Kidney (tissue), 14 donors: ENCODE results near the gene LSM14A. TPM values are rescaled to one million over a fixed set of nuclear protein-coding genes. Genes with fewer than 3 reads are reported as not detected.
A peak's percentile ranks its signal among the peaks of the same experiment; 100 is the strongest.

Experiments used
- DNase-seq, 5 donors: peaks; one replicate each; pipeline ENCODE4 v3.0.0-alpha.2; 2013 to 2020
- FAIRE-seq: peaks from 2 replicates; lab custom pipeline; 2012; peaks lifted over from hg19 to GRCh38; lab: Jason Lieb, UNC
- H3K27ac ChIP-seq, 2 donors: one replicate each; pipeline ENCODE4 v1.7.0; 2013; ENCODE audit warnings: low read depth in 2 of 2, low read length in 2 of 2, inconsistent platforms in 1 of 2
- H3K27me3 ChIP-seq: one replicate; pipeline ENCODE4 v1.7.1; 2013; ENCODE audit warnings: low read length, inconsistent platforms; ENCODE audit not compliant: control insufficient read depth, insufficient read depth
- H3K36me3 ChIP-seq, 3 donors: one replicate each; pipeline versions ENCODE4 v1.7.0 to v1.7.1; 2013; ENCODE audit warnings: low read length in 3 of 3, control low read depth in 1 of 3, inconsistent platforms in 1 of 3; ENCODE audit not compliant: insufficient read depth in 3 of 3, control insufficient read depth in 2 of 3
- H3K4me1 ChIP-seq, 3 donors: one replicate each; pipeline versions ENCODE4 v1.7.0 to v1.7.1; 2013; ENCODE audit warnings: low read length in 3 of 3, inconsistent platforms in 1 of 3, low read depth in 1 of 3; ENCODE audit not compliant: control insufficient read depth in 2 of 3, insufficient read depth in 2 of 3
- H3K4me3 ChIP-seq, 3 donors: one replicate each; pipeline versions ENCODE4 v1.7.0 to v1.8.1; 2013; ENCODE audit warnings: low read length in 3 of 3, control low read depth in 1 of 3, inconsistent platforms in 1 of 3
- H3K9ac ChIP-seq, 3 donors: one replicate each; pipeline versions ENCODE4 v1.7.0 to v1.7.1; 2013; ENCODE audit warnings: low read length in 3 of 3, control low read depth in 1 of 3, inconsistent platforms in 1 of 3
- H3K9me3 ChIP-seq, 3 donors: one replicate each; pipeline versions ENCODE4 v1.7.0 to v1.7.1; 2013; ENCODE audit warnings: low read length in 3 of 3, control low read depth in 1 of 3, inconsistent platforms in 1 of 3; ENCODE audit not compliant: control insufficient read depth in 2 of 3, insufficient read depth in 1 of 3
- intact Hi-C: fragments of 100-400 bp; cut with DNase I; formaldehyde crosslinking; loops from one replicate; pipeline ENCODE4 v1.11.1; 2022
- polyA plus RNA-seq: library from polyadenylated mRNA; stranded (reverse); fragments of 350-450 nt; fragmentation: Illumina TruSeq; extraction: RNeasy Lipid Tissue Mini Kit (QIAGEN cat#74804); gene quantifications from one replicate; pipeline ENCODE4 v1.2.3, GENCODE V29; 2014; ENCODE audit warnings: low read depth, low replicate concordance; ENCODE audit not compliant: insufficient read depth
- total RNA-seq: library from RNA; stranded (reverse); fragmentation: NEBNext Ultra II Directional; extraction: Animal tissue kit (Norgen Biotek cat#: 25700); gene quantifications from one replicate; pipeline ENCODE4 v1.2.1, GENCODE V29; 2021
- TF ChIP-seq, protein P1 (sequence below): IDR thresholded peaks from 3 replicates; pipeline ENCODE4 v1.5.1; 2012; ENCODE audit warnings: mild to moderate bottlenecking, moderate library complexity, borderline replicate concordance; ENCODE audit not compliant: insufficient read depth; ENCODE audit errors: extremely low read depth
- donor health status: control.
- donor health status: control.
- donor health status: control.
- donor health status: control.
- donor health status: control.
- donor health status: DM: yes; HTN: yes; CAD: no.
- donor health status: Normal renal cell carcinoma (clear cell type).

LSM14A gene
- total and polyA plus RNA-seq, 2 donors from 2014 or later: 49.3 to 114 TPM

DNA sequence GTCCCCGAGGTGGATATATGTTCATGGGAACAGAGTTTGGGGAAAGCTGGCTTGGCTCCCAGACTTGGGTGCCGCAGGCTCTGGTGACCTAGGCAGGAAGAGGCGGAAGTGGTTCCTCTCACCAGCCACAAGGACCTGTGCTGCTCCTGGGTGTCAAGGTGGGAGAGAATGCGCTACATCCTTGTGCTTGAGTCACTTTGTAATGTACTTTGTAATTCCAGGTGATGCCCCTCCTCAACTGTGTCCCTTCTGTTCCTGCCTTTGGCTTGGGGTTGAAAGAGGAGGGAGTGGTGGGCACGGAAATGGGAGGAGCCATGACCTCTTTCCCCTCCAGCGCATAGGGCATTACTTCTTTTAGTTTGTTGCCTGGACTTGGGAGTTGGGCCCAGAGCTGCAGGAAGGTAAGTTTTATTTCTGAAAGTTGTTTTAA is 92.9 kb downstream of the LSM14A start:
- Histone ChIP-seq H3K4me1 (peaks cover 14 to 34% (median 27%) of the 10 kb centered on the region in 3 donors), H3K9ac (no peak overlapping the region), H3K9me3 (no peaks in the 10 kb centered on the region), H3K4me3 (peak overlapping the region in 2 of 3 donors; percentile 33 to 39), H3K36me3 (no peaks in the 10 kb centered on the region), H3K27me3 (no peaks in the 10 kb centered on the region), H3K27ac (peak overlapping the region in 1 of 2 donors; percentile 4)
- DNase-seq: peak in 2 of 5 donors; percentile 36 to 82
- no peak for FAIRE-seq
- TF ChIP-seq, protein P1, sequence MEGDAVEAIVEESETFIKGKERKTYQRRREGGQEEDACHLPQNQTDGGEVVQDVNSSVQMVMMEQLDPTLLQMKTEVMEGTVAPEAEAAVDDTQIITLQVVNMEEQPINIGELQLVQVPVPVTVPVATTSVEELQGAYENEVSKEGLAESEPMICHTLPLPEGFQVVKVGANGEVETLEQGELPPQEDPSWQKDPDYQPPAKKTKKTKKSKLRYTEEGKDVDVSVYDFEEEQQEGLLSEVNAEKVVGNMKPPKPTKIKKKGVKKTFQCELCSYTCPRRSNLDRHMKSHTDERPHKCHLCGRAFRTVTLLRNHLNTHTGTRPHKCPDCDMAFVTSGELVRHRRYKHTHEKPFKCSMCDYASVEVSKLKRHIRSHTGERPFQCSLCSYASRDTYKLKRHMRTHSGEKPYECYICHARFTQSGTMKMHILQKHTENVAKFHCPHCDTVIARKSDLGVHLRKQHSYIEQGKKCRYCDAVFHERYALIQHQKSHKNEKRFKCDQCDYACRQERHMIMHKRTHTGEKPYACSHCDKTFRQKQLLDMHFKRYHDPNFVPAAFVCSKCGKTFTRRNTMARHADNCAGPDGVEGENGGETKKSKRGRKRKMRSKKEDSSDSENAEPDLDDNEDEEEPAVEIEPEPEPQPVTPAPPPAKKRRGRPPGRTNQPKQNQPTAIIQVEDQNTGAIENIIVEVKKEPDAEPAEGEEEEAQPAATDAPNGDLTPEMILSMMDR: no peak
- intact Hi-C loops: no loop called here

DNA sequence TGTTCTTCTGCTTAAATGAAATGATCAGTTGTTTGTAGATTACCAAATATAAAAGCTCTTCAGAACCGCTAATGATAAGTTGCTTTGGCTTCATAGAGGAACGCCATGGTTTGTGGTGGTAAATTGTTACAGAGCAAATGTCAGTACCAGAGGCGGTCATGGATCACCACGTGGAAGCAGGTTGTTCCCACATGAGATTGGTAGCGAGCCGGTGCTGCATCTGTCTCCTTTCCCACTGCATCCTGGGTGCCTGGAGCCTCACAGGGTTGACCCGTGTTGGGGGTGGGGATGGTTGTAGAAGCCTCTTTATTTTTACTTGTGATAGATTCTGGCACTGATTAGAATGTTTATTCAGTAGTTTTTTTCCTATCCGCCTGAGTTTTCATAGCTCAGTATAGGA is 96.8 kb downstream of the LSM14A start:
- H3K27me3 ChIP-seq: no peaks in the 10 kb centered on the region
- peak overlapping the region; percentile 40 to 43 for H3K27ac ChIP-seq
- DNase-seq (no peak), FAIRE-seq (no peak)
- intact Hi-C loops: no loop called here
- H3K9ac ChIP-seq: no peak overlapping the region
- H3K36me3 ChIP-seq: no peaks in the 10 kb centered on the region
- H3K9me3 ChIP-seq: no peaks in the 10 kb centered on the region
- H3K4me3 ChIP-seq: no peak overlapping the region
- TF ChIP-seq, protein P1: no peak
- peaks cover 11 to 27% (median 18%) of the 10 kb centered on the region in 3 donors for H3K4me1 ChIP-seq

DNA sequence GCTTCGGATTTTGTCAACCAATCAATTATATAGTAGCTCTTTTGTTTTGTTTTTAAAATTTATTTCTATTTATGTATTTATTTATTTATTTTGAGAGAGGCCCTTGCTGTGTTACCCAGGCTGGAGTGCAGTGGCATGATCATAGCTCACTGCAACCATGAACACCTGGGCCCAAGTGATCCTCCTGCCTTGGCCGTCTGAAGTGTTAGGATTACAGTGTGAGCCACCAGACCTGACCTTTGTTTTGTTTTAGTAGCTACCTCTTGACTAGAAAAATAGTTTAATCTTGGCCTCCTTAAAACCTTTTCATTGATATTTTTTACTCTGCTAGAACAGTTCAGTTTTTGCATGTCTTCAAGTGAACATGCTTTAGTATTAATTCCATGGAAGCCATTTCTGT is 97.2 kb downstream of the LSM14A start:
- no peak overlapping the region for H3K4me3 ChIP-seq

More for the DNA sequence above, 97.2 kb downstream of the LSM14A start:
- H3K36me3 ChIP-seq: no peaks in the 10 kb centered on the region
- FAIRE-seq (no peak), DNase-seq (no peak)
- H3K9ac ChIP-seq: peak overlapping the region in 1 of 3 donors; percentile 42
- no peaks in the 10 kb centered on the region for H3K27me3 ChIP-seq
- intact Hi-C loops: no loop called here
- peaks cover 11 to 27% (median 21%) of the 10 kb centered on the region in 3 donors for H3K4me1 ChIP-seq
- no peaks in the 10 kb centered on the region for H3K9me3 ChIP-seq
- TF ChIP-seq, protein P1: no peak
- H3K27ac ChIP-seq: peak overlapping the region; percentile 52 to 97
